HG03342 (cell line): Measurements from ENCODE around the gene WNK2.

Experiments
- ATAC-seq: cut with Tn5 transposase; IDR thresholded peaks from one replicate; pipeline ENCODE4 v1.9.1; 2021; ENCODE audit warnings: mild to moderate bottlenecking, moderate library complexity; ENCODE audit not compliant: unreplicated experiment

Gene WNK2

GRCh38 chr9:93252781-93253530 lies 69.0 kb downstream of the WNK2 start:
- ATAC-seq = no peak

- ATAC-seq = no peak
These were observed 69.7 kb downstream of the WNK2 start for GRCh38 chr9:93253633-93254032.

- ATAC-seq = no peak
These were observed 70.1 kb downstream of the WNK2 start for GRCh38 chr9:93254061-93254481.

GRCh38 chr9:93254806-93255493 lies 71.0 kb downstream of the WNK2 start:
- ATAC-seq = no peak

- ATAC-seq = no peak
These were observed 71.5 kb downstream of the WNK2 start for GRCh38 chr9:93255494-93255867.

- no peak for ATAC-seq
These were observed 72.3 kb downstream of the WNK2 start for GRCh38 chr9:93255994-93256877.

GRCh38 chr9:93256878-93257807 lies 73.2 kb downstream of the WNK2 start:
- no peak for ATAC-seq

GRCh38 chr9:93257808-93258331 lies 73.9 kb downstream of the WNK2 start:
- no peak for ATAC-seq

GRCh38 chr9:93258419-93258817 lies 74.5 kb downstream of the WNK2 start:
- ATAC-seq = no peak

- ATAC-seq = no peak
These were observed 75.0 kb downstream of the WNK2 start for GRCh38 chr9:93258818-93259489.

- no peak for ATAC-seq
These were observed 75.7 kb downstream of the WNK2 start for GRCh38 chr9:93259490-93260262.

- ATAC-seq = no peak
These were observed 76.5 kb downstream of the WNK2 start for GRCh38 chr9:93260263-93261066.

GRCh38 chr9:93261281-93261680 lies 77.3 kb downstream of the WNK2 start:
- no peak for ATAC-seq

GRCh38 chr9:93261735-93262523 lies 78.0 kb downstream of the WNK2 start:
- ATAC-seq = no peak

- no peak for ATAC-seq
These were observed 78.8 kb downstream of the WNK2 start for GRCh38 chr9:93262537-93263310.
